Measurements from ENCODE around the gene KAT6B.

The KAT6B gene

DNA sequence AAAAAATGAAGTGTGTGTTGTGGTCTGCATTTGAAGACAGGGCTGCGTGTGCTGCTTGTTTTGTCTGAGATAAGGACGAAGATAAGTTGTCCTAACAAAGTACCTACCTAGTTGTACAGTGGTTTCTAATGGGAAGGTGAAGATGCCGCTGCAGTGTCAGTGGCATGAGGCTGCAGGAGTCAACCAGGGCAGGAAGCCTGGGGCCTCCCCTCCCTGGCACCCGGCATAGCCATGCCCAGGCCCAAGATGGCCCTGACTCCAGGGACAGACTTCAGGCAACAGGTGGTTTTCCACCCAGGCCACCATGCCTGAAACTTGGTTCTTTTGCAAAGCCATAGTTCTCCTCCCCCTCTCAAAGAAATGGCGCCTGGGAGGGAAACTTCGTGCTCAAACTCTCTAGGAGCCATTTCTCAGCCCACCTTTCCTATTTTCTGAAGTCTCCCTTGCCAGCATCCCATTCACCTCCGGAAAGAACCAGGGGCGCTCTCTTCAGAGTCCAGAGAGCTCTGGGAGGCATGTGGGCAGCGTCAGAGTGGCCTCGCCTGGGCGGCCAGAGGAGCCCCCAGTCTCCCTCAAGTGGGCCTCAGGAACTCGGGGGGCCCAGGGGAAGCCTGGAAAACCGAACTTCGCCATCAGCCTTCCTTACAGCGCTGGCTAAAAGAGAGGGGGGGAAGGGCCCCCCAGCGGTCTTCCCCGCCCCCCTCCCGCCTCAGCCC is 2.1 kb upstream of the KAT6B start:
- no peak for DNase-seq

DNA sequence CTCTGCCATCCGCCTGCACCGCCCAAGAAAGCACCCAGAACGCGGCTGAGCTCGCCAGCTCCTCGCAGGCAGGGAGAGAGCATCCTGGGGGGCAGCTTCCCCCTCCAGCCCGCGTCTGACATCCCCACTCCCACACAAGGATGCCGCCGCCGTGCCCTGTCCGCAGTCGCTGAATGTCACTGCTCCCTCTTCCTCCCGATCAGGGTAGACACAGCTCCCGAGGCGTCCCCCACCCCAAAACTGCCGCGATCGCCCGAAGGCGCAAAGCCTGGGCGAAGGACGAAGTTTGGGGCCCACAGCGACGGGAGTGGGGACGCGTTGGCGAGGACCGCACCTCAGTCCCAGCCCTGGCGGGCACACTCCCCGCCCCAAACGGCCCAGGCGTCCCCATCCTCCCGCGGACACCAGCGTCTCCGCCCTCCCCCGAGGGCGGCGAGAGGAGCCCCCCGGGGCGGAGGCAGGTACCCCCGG is 1.5 kb upstream of the KAT6B start:
- no peak for DNase-seq

- DNase-seq = peak; percentile 20
Measured at GRCh38 chr10:74825371-74826141, 844 bp upstream of the KAT6B start.

DNA sequence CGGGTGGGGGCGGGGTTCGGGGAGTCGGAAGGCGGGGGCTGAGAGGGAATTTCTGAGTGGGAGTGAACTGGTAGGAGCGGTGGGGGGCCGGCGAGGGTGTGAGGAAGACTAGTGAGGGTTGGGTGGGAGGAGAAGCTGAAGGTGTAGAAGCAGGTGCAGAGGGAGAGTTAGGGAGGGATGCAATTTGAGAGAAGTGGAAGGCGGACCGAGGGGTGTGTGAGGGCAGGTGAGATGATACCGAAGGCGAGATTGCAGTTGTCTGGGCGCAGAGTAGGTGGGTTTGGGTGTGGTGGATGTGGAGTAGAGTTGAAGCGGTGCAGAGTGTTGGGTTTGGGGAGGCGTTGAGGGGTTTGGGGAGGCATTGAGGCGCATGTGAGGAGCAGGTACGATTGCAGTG is 643 bp downstream of the KAT6B start:
- DNase-seq = no peak

- no peak for DNase-seq
Measured at GRCh38 chr10:74827694-74828093, 1.3 kb downstream of the KAT6B start.

DNA sequence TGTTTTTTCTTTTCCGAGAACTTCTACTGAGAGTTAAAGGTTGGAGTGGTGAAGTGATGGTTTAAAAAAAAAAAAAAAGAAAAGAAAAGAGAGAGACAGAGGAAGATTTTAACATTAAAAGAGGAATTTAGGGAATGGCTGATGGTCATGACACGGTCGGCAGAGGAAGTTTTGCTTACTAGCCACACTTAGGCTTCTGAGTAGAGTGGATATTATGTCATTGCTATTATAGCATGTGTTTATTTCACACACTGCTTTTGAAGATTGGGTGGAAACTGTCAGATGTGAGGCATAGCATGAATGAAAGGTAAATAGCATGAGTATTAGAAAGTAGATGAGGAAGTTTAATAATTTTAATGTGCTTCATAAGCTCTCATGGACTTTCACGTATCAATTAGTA is 2.5 kb downstream of the KAT6B start:
- no peak for DNase-seq

- no peak for DNase-seq
Measured at GRCh38 chr10:74831518-74832120, 5.2 kb downstream of the KAT6B start.

DNA sequence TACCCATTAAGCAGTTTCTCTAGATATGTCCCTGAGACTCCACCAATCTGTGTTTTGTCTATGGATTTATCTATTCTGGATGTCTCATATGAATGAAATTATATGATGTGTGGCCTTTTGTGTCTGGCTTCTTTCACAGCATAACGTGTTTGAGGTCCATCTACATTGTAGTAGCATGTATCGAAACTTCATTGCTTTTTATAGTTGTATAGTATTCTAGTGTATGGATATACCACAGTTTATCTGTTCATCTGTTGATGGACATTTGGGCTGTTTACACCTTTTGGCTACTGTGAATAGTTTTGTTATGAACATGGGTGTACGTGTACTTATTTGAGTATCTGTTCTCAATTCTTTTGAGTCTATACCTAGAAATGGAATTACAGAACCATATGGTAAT is 9.6 kb downstream of the KAT6B start:
- no peak for DNase-seq

- no peak for DNase-seq
Measured at GRCh38 chr10:74836877-74837276, 10.5 kb downstream of the KAT6B start.

- no peak for DNase-seq
Measured at GRCh38 chr10:74837743-74838142, 11.3 kb downstream of the KAT6B start.

- DNase-seq = no peak
Measured at GRCh38 chr10:74839708-74840107, 13.3 kb downstream of the KAT6B start.

DNA sequence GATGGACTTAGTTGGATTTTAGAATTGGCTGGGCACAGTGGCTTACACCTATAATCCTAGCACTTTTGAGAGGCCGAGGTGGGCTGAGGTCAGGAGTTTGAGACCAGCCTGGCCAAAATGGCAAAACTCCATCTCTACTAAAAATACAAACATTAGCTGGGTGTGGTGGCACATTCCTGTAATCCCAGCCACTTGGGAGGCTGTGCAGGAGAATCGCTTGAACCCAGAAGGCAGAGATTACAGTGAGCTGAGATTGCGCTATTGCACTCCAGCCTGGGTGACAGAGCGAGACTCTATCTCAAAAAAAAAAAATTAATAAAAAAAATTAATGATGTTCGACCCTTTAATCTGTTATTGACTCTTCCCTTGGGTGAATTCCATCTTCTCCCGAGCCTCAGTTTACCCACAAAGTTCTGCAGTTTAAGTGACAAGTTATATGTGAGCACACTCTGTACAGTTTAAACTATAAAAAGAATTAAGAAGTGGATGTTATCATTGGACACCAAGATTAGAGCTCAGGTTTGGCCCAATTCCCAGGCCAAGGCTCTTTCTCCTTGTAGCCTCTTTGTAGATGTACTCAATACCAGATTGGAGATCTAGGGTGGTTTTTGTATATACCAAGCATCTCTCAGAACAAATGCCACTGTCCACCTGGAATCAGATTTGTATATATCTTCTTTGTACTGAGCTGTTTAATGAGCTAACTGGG is 15.0 kb downstream of the KAT6B start:
- no peak for DNase-seq

GRCh38 chr10:74842301-74842954 is 16.0 kb downstream of the KAT6B start:
- no peak for DNase-seq

GRCh38 chr10:74846958-74847357 is 20.6 kb downstream of the KAT6B start:
- DNase-seq = no peak

DNA sequence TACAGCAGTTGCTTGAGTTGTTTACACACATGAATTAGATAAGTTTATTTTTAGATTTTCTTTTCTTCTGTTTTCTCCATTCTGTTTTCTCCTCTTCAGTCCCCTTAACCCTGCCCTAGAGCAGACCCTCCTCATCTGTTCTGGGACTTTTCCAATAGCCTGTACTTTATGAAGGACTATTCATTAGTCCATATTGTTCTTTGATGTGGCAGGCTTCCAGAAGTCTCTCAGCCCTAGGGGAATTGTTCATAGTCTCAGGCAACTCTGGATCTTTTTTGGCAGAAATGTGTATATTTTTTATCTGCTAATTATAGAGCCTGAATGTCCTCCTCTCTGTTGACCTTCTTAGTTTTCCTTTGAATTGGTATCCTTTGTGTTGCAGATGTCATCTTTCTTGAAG is 25.4 kb downstream of the KAT6B start:
- DNase-seq = no peak

DNA sequence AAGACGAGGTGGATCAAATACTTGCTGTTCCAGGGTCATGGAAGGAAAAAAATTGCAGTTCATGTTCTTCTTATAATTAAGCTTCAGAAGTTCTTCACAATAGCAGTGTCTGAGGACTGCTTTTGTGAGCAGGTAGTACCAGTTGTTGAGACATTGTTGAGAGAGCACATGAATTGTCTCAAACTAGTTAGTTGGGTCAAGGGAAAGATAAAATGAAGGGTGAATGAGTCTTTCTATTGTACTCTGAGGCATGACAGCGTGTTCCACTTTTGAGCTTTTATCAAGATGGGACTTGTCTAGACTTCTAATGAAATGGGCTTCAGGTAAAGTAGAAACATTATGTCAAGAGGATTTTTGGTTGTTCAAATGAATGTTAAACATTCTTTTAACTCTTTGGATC is 26.0 kb downstream of the KAT6B start:
- DNase-seq = no peak

- no peak for DNase-seq
Measured at GRCh38 chr10:74854610-74855009, 28.2 kb downstream of the KAT6B start.

- DNase-seq = no peak
Measured at GRCh38 chr10:74855027-74855426, 28.6 kb downstream of the KAT6B start.

GRCh38 chr10:74855439-74855838 is 29.0 kb downstream of the KAT6B start:
- no peak for DNase-seq

DNA sequence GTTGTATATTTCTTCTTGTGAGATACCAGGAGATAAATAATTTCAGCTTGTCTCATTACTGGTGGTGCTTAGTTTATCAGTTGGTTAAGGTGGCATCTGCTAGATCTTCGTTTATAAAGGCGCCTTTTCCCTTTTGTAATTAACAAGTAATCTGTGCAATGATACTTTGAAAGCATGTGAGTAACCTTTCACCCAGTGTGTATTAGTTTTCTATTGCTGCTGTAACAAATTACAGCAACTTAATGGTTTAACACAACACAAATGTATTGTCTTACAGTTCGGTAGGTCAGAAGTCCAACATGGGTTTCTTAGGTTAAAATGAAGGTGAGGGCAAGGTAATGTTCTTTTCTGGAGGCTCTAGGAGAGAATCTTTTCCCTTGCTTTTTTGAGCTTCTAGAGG is 30.5 kb downstream of the KAT6B start:
- DNase-seq = no peak

- no peak for DNase-seq
Measured at GRCh38 chr10:74857586-74857985, 31.2 kb downstream of the KAT6B start.

GRCh38 chr10:74859546-74859945 is 33.1 kb downstream of the KAT6B start:
- no peak for DNase-seq

GRCh38 chr10:74862625-74863024 is 36.2 kb downstream of the KAT6B start:
- no peak for DNase-seq
